Astrocyte (in vitro differentiated cells and primary cell): Measurements from ENCODE around the gene LDB3. TPM values are rescaled to one million over a fixed set of nuclear protein-coding genes. Genes with fewer than 3 reads are reported as not detected.

Source experiments
- DNase-seq: peaks from one replicate; pipeline ENCODE4 v3.0.0-alpha.2; 2010; ENCODE audit warnings: low read depth
- FAIRE-seq: peaks from 2 replicates; lab custom pipeline; 2011; peaks lifted over from hg19 to GRCh38; lab: Jason Lieb, UNC
- H2AFZ ChIP-seq: 2 replicates; pipeline ENCODE4 v1.6.0; 2012; ENCODE audit warnings: low read depth, low read length, inconsistent platforms
- H3K27ac ChIP-seq: 2 replicates; pipeline ENCODE4 v1.5.1; 2011; ENCODE audit warnings: low read depth, low read length, inconsistent platforms
- H3K27me3 ChIP-seq: 2 replicates; pipeline ENCODE4 v1.6.0; 2011; ENCODE audit warnings: low read length, inconsistent platforms; ENCODE audit not compliant: insufficient read depth
- H3K36me3 ChIP-seq: 2 replicates; pipeline ENCODE4 v1.5.1; 2011; ENCODE audit warnings: low read length, inconsistent platforms; ENCODE audit not compliant: insufficient read depth
- H3K4me1 ChIP-seq: 2 replicates; pipeline ENCODE4 v1.5.1; 2011; ENCODE audit warnings: low read length, inconsistent platforms; ENCODE audit not compliant: insufficient read depth
- H3K4me2 ChIP-seq: 2 replicates; pipeline ENCODE4 v1.6.0; 2012; ENCODE audit warnings: low read length, inconsistent platforms
- H3K4me3 ChIP-seq: 2 replicates; pipeline ENCODE4 v1.5.1; 2011; ENCODE audit warnings: low read depth, mild to moderate bottlenecking, low read length, inconsistent platforms; ENCODE audit not compliant: insufficient read depth
- H3K79me2 ChIP-seq: 2 replicates; pipeline ENCODE4 v1.6.0; 2012; ENCODE audit warnings: mild to moderate bottlenecking, low read length, inconsistent platforms; ENCODE audit not compliant: insufficient read depth
- H3K9ac ChIP-seq: 2 replicates; pipeline ENCODE4 v1.6.0; 2012; ENCODE audit warnings: mild to moderate bottlenecking, low read length, inconsistent platforms
- H3K9me3 ChIP-seq: 2 replicates; pipeline ENCODE4 v1.5.1; 2012; ENCODE audit warnings: low read depth, mild to moderate bottlenecking, low read length, inconsistent platforms; ENCODE audit not compliant: insufficient read depth
- H4K20me1 ChIP-seq: 2 replicates; pipeline ENCODE4 v1.6.0; 2012; ENCODE audit warnings: low read length, inconsistent platforms; ENCODE audit not compliant: insufficient read depth
- H3K27ac Mint-ChIP-seq: one replicate; pipeline ENCODE4 v1.8.0; 2021; ENCODE audit warnings: mild to moderate bottlenecking, mixed read lengths; ENCODE audit not compliant: unreplicated experiment
- H3K27me3 Mint-ChIP-seq: one replicate; pipeline ENCODE4 v1.8.0; 2021; ENCODE audit warnings: low read depth, mixed read lengths; ENCODE audit not compliant: unreplicated experiment
- H3K36me3 Mint-ChIP-seq: one replicate; pipeline ENCODE4 v1.8.0; 2021; ENCODE audit warnings: low read depth, mixed read lengths; ENCODE audit not compliant: unreplicated experiment
- H3K4me1 Mint-ChIP-seq: one replicate; pipeline ENCODE4 v1.8.0; 2021; ENCODE audit warnings: low read depth, mixed read lengths; ENCODE audit not compliant: unreplicated experiment
- H3K4me3 Mint-ChIP-seq: one replicate; pipeline ENCODE4 v1.8.0; 2021; ENCODE audit warnings: mild to moderate bottlenecking, moderate library complexity, mixed read lengths; ENCODE audit not compliant: unreplicated experiment
- H3K9me3 Mint-ChIP-seq: one replicate; pipeline ENCODE4 v1.8.0; 2021; ENCODE audit warnings: mild to moderate bottlenecking, mixed read lengths; ENCODE audit not compliant: unreplicated experiment
- EZH2 ChIP-seq: IDR thresholded peaks from 2 replicates; pipeline ENCODE4 v1.6.1; 2012; ENCODE audit warnings: mild to moderate bottlenecking, low read length, inconsistent platforms; ENCODE audit not compliant: insufficient read depth
- total RNA-seq: library from RNA; stranded (reverse); gene quantifications from 2 replicates; pipeline ENCODE4 v1.2.1, GENCODE V29; 2021
- TF ChIP-seq, protein P1 (sequence below): IDR thresholded peaks from 2 replicates; pipeline ENCODE4 v1.5.1; 2011; ENCODE audit warnings: low read depth, mild to moderate bottlenecking, inconsistent platforms, low read length, moderate library complexity; ENCODE audit not compliant: insufficient read depth

The LDB3 gene
- total RNA-seq, 1 donor from 2014 or later = 3.5 TPM

DNA sequence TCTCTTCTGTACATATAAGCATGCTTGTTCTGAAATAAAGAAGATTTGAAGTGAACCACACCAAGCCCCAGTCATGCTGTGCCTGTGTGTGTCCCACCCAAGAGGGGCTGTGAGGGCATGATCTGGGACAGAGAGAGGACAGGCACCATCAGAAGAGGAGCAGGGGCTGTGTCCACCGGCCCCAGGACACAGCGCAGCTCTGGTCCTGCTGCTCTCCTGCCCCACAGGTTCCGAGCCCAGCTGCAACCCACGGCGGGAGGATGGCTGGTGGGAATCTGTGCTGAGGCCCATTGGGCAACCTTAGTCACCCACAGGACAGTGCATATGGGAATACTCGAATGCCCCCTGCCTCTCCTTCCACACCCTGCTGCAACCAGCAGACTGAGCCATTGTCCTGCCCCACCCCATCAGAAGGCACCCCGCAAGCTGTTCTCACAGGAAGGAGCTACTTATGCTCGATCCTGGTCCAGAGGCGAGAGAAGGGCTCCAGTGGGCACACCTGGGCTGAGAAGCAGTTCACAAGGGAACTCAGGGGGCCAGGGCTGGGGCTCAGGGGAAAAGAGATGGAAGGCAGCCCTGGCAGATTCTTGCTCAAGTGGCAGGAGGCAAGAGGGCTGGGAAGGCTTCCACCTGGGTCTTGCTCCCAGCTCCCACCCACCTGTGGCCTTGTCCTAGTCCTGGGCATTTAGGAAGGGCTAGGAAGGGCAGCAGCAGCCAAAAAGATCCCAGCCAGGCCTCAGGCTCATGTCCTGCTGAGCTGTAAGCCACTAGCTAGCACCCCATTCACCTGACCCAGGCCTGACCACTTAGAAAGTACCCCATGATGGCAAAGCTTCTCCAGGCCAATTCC lies 31.9 kb downstream of the LDB3 start:
- H3K9me3 Mint-ChIP-seq = no peaks in the 10 kb centered on the region
- H3K4me3 Mint-ChIP-seq = no peak overlapping the region
- H3K79me2 ChIP-seq = no peaks in the 10 kb centered on the region

DNA sequence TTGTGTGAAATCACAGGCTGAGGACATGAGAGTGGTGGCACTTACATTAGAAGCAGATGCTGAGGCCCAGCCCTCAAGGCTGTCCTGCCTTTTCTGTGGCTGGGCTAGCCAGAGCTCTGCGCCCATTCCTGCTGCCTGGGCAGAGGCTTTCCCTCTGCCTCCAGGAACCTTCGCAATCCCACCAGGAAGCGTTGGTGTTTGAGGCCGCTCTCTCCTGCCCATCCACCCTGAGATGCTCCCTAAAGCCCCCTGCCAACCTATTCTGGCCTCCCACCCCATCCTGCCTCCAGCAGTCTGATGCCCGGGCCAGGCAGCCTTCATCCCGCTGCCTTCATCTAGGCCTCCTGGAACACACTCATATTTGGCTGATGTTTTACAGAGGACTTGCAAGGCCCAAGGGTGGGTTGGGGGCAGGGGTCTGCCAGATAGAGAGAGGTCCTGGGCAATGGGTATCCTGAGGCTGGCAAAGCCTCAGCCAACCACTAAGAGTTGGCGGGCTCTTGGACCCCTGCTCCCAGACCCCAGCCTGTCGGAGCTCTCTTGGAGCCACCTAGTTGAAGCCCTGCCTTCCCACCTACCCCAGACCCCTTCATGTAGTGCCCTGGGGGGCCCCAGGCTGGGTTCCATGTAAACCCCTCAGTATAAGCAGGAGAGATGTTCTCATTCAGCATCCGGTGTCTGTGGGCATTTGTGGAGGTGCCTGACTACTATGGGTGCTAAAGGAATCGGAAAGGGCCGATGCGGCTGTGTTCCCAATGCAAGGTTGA lies 32.7 kb downstream of the LDB3 start:
- no peaks in the 10 kb centered on the region for H3K4me1 Mint-ChIP-seq
- DNase-seq = no peak
- Histone ChIP-seq H3K4me3 (no peak overlapping the region), H3K36me3 (no peaks in the 10 kb centered on the region), H3K4me1 (no peaks in the 10 kb centered on the region), H3K9me3 (no peaks in the 10 kb centered on the region), H4K20me1 (no peaks in the 10 kb centered on the region), H3K27me3 (no peaks in the 10 kb centered on the region), H3K79me2 (no peaks in the 10 kb centered on the region), H2AFZ (no peak overlapping the region), H3K4me2 (no peak overlapping the region), H3K9ac (no peak overlapping the region), H3K27ac (no peak overlapping the region)
- H3K27me3 Mint-ChIP-seq = peaks cover 18% of the 10 kb centered on the region
- H3K27ac Mint-ChIP-seq = no peak overlapping the region
- no peak for TF ChIP-seq EZH2
- TF ChIP-seq, protein P1, sequence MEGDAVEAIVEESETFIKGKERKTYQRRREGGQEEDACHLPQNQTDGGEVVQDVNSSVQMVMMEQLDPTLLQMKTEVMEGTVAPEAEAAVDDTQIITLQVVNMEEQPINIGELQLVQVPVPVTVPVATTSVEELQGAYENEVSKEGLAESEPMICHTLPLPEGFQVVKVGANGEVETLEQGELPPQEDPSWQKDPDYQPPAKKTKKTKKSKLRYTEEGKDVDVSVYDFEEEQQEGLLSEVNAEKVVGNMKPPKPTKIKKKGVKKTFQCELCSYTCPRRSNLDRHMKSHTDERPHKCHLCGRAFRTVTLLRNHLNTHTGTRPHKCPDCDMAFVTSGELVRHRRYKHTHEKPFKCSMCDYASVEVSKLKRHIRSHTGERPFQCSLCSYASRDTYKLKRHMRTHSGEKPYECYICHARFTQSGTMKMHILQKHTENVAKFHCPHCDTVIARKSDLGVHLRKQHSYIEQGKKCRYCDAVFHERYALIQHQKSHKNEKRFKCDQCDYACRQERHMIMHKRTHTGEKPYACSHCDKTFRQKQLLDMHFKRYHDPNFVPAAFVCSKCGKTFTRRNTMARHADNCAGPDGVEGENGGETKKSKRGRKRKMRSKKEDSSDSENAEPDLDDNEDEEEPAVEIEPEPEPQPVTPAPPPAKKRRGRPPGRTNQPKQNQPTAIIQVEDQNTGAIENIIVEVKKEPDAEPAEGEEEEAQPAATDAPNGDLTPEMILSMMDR = no peak
- no peak for FAIRE-seq
- H3K4me3 Mint-ChIP-seq = no peak overlapping the region
- peaks cover 12% of the 10 kb centered on the region for H3K36me3 Mint-ChIP-seq
- no peaks in the 10 kb centered on the region for H3K9me3 Mint-ChIP-seq

More for the DNA sequence above, 31.9 kb downstream of the LDB3 start:
- no peaks in the 10 kb centered on the region for H3K36me3 ChIP-seq
- no peak overlapping the region for H2AFZ ChIP-seq
- Mint-ChIP-seq H3K27me3 (peaks cover 25% of the 10 kb centered on the region), H3K4me1 (no peaks in the 10 kb centered on the region), H3K27ac (no peak overlapping the region), H3K36me3 (peaks cover 12% of the 10 kb centered on the region)
- no peaks in the 10 kb centered on the region for H3K4me1 ChIP-seq
- FAIRE-seq (no peak), DNase-seq (no peak)
- no peak overlapping the region for H3K9ac ChIP-seq
- H4K20me1 ChIP-seq = no peaks in the 10 kb centered on the region
- TF ChIP-seq EZH2 = no peak
- TF ChIP-seq, protein P1 = no peak
- no peak overlapping the region for H3K4me2 ChIP-seq
- no peaks in the 10 kb centered on the region for H3K27me3 ChIP-seq
- H3K4me3 ChIP-seq = no peak overlapping the region
- no peaks in the 10 kb centered on the region for H3K9me3 ChIP-seq
- no peak overlapping the region for H3K27ac ChIP-seq

DNA sequence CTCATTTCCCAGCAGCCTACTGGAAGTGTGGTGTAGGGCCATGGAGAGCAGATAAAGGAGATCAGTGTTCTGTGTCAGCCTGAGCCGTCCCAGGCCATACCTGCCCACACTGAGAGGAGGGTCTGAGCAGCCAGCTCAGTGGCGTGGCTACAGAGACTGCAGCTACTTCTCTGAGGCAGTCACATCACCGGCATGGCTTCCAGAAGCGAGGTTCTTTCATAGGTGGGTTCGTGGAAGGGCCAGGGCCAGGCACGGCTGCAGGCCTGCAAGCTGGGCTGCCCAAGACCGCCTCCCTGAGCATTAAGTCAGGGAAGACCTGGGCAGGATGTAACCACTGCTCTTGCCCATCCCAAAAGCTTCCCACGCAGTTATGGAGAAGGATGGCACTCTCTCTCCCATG lies 34.9 kb downstream of the LDB3 start:
- peaks cover 9% of the 10 kb centered on the region for H3K27me3 Mint-ChIP-seq
- H3K4me3 Mint-ChIP-seq = no peak overlapping the region
- TF ChIP-seq, protein P1 = no peak
- TF ChIP-seq EZH2 = no peak

More for the DNA sequence above, 34.9 kb downstream of the LDB3 start:
- H3K4me1 Mint-ChIP-seq = no peaks in the 10 kb centered on the region
- H3K9me3 Mint-ChIP-seq = no peaks in the 10 kb centered on the region
- Histone ChIP-seq H3K36me3 (no peaks in the 10 kb centered on the region), H3K9ac (no peak overlapping the region), H3K79me2 (no peaks in the 10 kb centered on the region), H3K27ac (no peak overlapping the region), H3K4me3 (no peak overlapping the region), H3K9me3 (no peaks in the 10 kb centered on the region), H4K20me1 (no peaks in the 10 kb centered on the region), H3K4me1 (no peaks in the 10 kb centered on the region), H3K27me3 (no peaks in the 10 kb centered on the region), H3K4me2 (no peak overlapping the region), H2AFZ (no peak overlapping the region)
- DNase-seq (no peak), FAIRE-seq (no peak)
- H3K27ac Mint-ChIP-seq = no peak overlapping the region
- peaks cover 7% of the 10 kb centered on the region for H3K36me3 Mint-ChIP-seq
